ENCODE measurements around the gene WDR54.
A peak's percentile ranks its signal among the peaks of the same experiment; 100 is the strongest.

Gene WDR54

GRCh38 chr2:74421221-74421870, at the start of gene WDR54, which contains the start of gene C2orf81:
TSS of gene WDR54 (plus strand) at chr2:74421730. CDS start at chr2:74422154, 424 bp downstream.
TSS of gene C2orf81 (minus strand) at chr2:74421619. CDS start at chr2:74421560, 59 bp downstream.
- no peak for DNase-seq (ENCODE audit: low read depth, low spot score)

- DNase-seq (ENCODE audit: low read depth, low spot score) = no peak
Measured at GRCh38 chr2:74372674-74373073, 48.9 kb upstream of the WDR54 start.

- no peak for DNase-seq (ENCODE audit: low read depth, low spot score)
Measured at GRCh38 chr2:74373221-74373676, 48.3 kb upstream of the WDR54 start.

- DNase-seq (ENCODE audit: low read depth, low spot score) = no peak
Measured at GRCh38 chr2:74373985-74374384, 47.5 kb upstream of the WDR54 start.

- no peak for DNase-seq (ENCODE audit: low read depth, low spot score)
Measured at GRCh38 chr2:74374509-74375205, 46.9 kb upstream of the WDR54 start.

GRCh38 chr2:74375838-74376237, 45.7 kb upstream of the WDR54 start:
- DNase-seq (ENCODE audit: low read depth, low spot score) = no peak

- DNase-seq (ENCODE audit: low read depth, low spot score) = no peak
Measured at GRCh38 chr2:74378007-74378406, 43.5 kb upstream of the WDR54 start.

- DNase-seq (ENCODE audit: low read depth, low spot score) = no peak
Measured at GRCh38 chr2:74379851-74380789, 41.4 kb upstream of the WDR54 start, which contains the start of gene DCTN1. TSS of gene DCTN1 (minus strand) at chr2:74380311. CDS start at chr2:74380037, 274 bp downstream.

- DNase-seq (ENCODE audit: low read depth, low spot score) = no peak
Measured at GRCh38 chr2:74381751-74382150, 39.8 kb upstream of the WDR54 start.

- peak; percentile 60 for DNase-seq (ENCODE audit: low read depth, low spot score)
Measured at GRCh38 chr2:74383254-74383653, 38.3 kb upstream of the WDR54 start.

- DNase-seq (ENCODE audit: low read depth, low spot score) = no peak
Measured at GRCh38 chr2:74384051-74384450, 37.5 kb upstream of the WDR54 start.

GRCh38 chr2:74385396-74385795, 36.1 kb upstream of the WDR54 start:
- DNase-seq (ENCODE audit: low read depth, low spot score) = no peak

- DNase-seq (ENCODE audit: low read depth, low spot score) = no peak
Measured at GRCh38 chr2:74387346-74387745, 34.2 kb upstream of the WDR54 start.

- DNase-seq (ENCODE audit: low read depth, low spot score) = no peak
Measured at GRCh38 chr2:74390606-74391005, 30.9 kb upstream of the WDR54 start.

GRCh38 chr2:74391209-74391579, 30.3 kb upstream of the WDR54 start:
- no peak for DNase-seq (ENCODE audit: low read depth, low spot score)

- peak; percentile 77 for DNase-seq (ENCODE audit: low read depth, low spot score)
Measured at GRCh38 chr2:74391580-74392448, 29.7 kb upstream of the WDR54 start.

- no peak for DNase-seq (ENCODE audit: low read depth, low spot score)
Measured at GRCh38 chr2:74392449-74392743, 29.1 kb upstream of the WDR54 start.

- no peak for DNase-seq (ENCODE audit: low read depth, low spot score)
Measured at GRCh38 chr2:74393525-74393924, 28.0 kb upstream of the WDR54 start.

- DNase-seq (ENCODE audit: low read depth, low spot score) = no peak
Measured at GRCh38 chr2:74396149-74396548, 25.4 kb upstream of the WDR54 start.

GRCh38 chr2:74399785-74400184, 21.7 kb upstream of the WDR54 start:
- DNase-seq (ENCODE audit: low read depth, low spot score) = no peak

- DNase-seq (ENCODE audit: low read depth, low spot score) = no peak
Measured at GRCh38 chr2:74401891-74402290, 19.6 kb upstream of the WDR54 start.
